Fibroblast of villous mesenchyme (primary cell): Measurements from ENCODE around the gene NADSYN1. TPM values are rescaled to one million over a fixed set of nuclear protein-coding genes. Genes with fewer than 3 reads are reported as not detected.

Experiments
- DNase-seq: peaks from one replicate; pipeline ENCODE4 v3.0.0-alpha.2; 2010; ENCODE audit warnings: low read depth
- H3K4me3 ChIP-seq: 2 replicates; pipeline ENCODE4 v1.5.1; 2011; ENCODE audit warnings: low read depth, mild to moderate bottlenecking, low read length
- CTCF ChIP-seq: IDR thresholded peaks from 2 replicates; pipeline ENCODE4 v1.5.1; 2012; ENCODE audit warnings: low read depth, mild to moderate bottlenecking, low read length; ENCODE audit not compliant: insufficient read depth
- total RNA-seq: library from RNA; depleted of rRNA; stranded (reverse); fragments of >200 nt; gene quantifications from 2 replicates; pipeline ENCODE4 v1.2.3, GENCODE V29; 2012

NADSYN1 gene
- total RNA-seq, 1 donor: 71.2 TPM

GRCh38 chr11:71496421-71496820, 43.4 kb downstream of the NADSYN1 start:
- no peak for DNase-seq
- no peak for TF ChIP-seq CTCF
- H3K4me3 ChIP-seq: no peak overlapping the region

- H3K4me3 ChIP-seq: no peak overlapping the region
- no peak for TF ChIP-seq CTCF
- DNase-seq: no peak
These were observed 45.1 kb downstream of the NADSYN1 start for GRCh38 chr11:71498091-71498490.

DNA sequence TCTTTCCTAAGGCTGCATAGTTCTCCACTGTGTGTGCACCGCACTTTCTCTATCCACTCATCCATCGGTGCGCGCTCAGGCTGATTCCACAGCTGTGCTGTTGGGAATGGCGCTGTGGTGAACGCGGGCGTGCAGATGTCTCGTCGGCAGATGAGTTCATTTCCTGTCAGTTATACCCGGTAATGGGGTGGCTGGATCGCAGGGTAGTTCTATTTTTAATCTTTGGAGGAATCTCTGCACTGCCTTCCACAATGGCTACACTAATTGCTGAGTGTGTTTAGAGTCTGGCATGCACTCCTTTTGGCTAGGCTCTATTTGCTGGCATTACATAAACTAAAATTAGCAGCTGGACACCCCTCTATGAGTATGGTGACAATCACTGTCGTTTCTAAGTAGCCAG, 46.1 kb downstream of the NADSYN1 start:
- no peak overlapping the region for H3K4me3 ChIP-seq
- DNase-seq: no peak
- TF ChIP-seq CTCF: no peak

DNA sequence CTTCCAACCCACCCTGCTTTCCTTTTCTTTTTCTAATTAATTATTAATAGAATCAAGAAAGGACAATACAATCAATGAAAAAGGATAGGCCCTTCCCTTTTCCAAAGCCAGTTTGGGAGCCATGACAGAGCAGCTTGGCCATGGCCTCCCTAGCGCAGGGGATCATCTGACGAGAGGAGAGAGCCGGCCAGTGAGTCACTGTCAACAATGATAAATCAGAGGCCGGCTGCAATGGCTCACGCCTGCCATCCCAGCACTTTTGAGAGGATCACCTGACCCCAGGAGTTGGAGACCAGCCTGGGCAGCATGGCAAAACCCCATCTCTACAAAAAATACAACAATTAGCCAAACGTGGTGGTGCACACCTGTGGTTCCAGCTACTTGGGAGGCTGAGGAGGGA, 46.5 kb downstream of the NADSYN1 start:
- DNase-seq: no peak

DNA sequence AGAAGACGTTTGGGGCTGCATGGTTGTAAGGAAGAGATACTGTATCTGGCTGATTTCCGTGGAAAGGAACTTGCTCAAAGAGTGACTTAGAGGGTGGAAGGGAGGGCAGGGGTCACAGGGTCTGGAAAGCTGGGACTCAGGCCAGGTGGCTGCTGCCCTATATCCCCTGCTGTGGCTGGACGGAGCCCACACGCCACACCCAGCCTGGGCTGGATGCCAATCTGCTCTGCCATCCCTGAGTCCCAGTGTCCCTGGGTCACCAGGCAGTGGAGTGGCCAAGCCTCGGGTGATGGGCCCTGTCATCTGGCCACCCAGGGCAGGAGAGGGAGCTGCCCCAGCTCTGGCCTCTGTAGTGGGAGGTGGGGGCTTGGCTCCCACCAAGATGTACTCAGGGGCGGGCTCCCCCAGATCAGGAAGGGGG, 47.6 kb downstream of the NADSYN1 start:
- TF ChIP-seq CTCF: no peak
- DNase-seq: no peak
- H3K4me3 ChIP-seq: no peak overlapping the region

More for the DNA sequence above, 46.5 kb downstream of the NADSYN1 start:
- no peak overlapping the region for H3K4me3 ChIP-seq
- TF ChIP-seq CTCF: no peak

DNA sequence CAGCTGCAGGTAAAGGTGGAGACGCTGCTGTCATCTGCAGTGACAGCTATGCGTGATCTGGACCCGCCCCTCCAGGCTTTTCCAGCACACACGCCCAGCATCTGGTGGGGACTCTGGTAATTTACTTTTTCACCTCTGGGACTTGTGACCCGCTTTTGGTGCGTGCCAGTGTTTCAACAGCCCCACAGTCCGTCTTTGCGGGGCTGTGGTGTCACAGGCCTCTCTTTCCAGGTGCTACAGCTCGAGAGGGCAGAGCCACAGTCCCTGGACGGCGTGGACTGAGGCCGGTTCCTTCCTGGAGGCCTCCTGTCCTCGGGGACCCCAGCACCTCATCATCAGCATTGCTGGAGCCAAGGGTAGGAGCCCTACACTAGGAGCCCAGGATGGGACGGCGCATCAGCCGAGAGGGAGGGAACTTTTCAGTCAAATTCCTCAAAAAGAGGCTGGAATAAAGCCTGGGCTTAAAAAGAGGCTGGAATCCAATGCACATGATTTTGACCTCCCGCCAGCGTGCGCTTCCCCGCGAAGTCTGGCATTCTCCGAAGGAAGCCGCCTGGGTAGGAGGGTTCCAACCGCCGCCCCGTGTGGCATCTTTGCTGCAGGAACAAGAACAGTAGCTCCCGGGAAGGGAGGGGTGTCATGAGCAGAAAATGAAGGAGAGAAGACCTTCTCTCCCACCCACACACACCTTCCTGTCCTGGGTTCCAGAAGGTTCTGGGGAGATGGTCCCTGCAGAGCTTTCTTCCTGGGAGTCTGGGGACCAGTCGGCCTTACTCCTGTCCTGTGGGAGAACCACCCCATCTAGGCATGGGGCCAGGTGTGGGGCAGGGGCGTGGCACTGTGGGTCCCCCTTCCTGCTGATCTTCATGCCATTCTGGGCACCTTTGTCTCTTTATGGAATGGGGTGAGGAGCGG, 48.3 kb downstream of the NADSYN1 start:
- no peak overlapping the region for H3K4me3 ChIP-seq
- no peak for TF ChIP-seq CTCF
- DNase-seq: no peak
